Endothelial cell of umbilical vein (primary cell): ENCODE data around the gene ELMO1. TPM values are rescaled to one million over a fixed set of nuclear protein-coding genes. Genes with fewer than 3 reads are reported as not detected.

ENCODE experiments used
- BruUV-seq: library from RNA; stranded (reverse); fragments of 400-500 nt; replicated peaks from 2 replicates; lab custom pipeline; 2021; lab: Mats Ljungman, UMichigan
- CTCF ChIA-PET: fragments of 300-600, 350-600 bp; sonication (Branson Sonifier 250); formaldehyde crosslinking; loops from one replicate; lab custom pipeline; 2021; ENCODE audit warnings: antibody characterized with exemption, inconsistent platforms; lab: Charles Lee
- POLR2A ChIA-PET: fragments of 300-600, 350-600 bp; sonication (Branson Sonifier 250); formaldehyde crosslinking; loops from one replicate; lab custom pipeline; 2021; ENCODE audit warnings: antibody characterized with exemption, inconsistent platforms; lab: Charles Lee
- DNase-seq: peaks from one replicate; pipeline ENCODE4 v3.0.0-alpha.2; 2011; ENCODE audit warnings: low read depth, low spot score
- FAIRE-seq: peaks from 2 replicates; lab custom pipeline; 2011; peaks lifted over from hg19 to GRCh38; lab: Jason Lieb, UNC
- H2AFZ ChIP-seq: 2 replicates; pipeline ENCODE4 v1.6.0; 2012; ENCODE audit warnings: low read depth, low read length, control low read depth, inconsistent platforms
- H3K27ac ChIP-seq: 2 replicates; pipeline ENCODE4 v1.5.1; 2011; ENCODE audit warnings: low read depth, mild to moderate bottlenecking, control low read depth, low read length, moderate library complexity; ENCODE audit not compliant: insufficient read depth
- H3K27me3 ChIP-seq, 2 experiments: 2 replicates each; pipeline versions ENCODE4 v1.6.0 to v1.6.1; 2011; ENCODE audit warnings: low read length in 2 of 2, mixed read lengths in 1 of 2; ENCODE audit not compliant: control insufficient read depth in 2 of 2, insufficient read depth in 2 of 2
- H3K36me3 ChIP-seq, 2 experiments: 2 replicates in 1 of 2; 3 replicates in 1 of 2; pipeline ENCODE4 v1.5.1; 2011; ENCODE audit warnings: low read length in 2 of 2, mild to moderate bottlenecking in 1 of 2, moderate library complexity in 1 of 2; ENCODE audit not compliant: control insufficient read depth in 2 of 2, insufficient read depth in 2 of 2; ENCODE audit errors: extremely low read depth in 1 of 2
- H3K4me1 ChIP-seq: 3 replicates; pipeline ENCODE4 v1.5.1; 2011; ENCODE audit warnings: mild to moderate bottlenecking, low read length; ENCODE audit not compliant: control insufficient read depth, insufficient read depth; ENCODE audit errors: extremely low read depth
- H3K4me2 ChIP-seq: 2 replicates; pipeline ENCODE4 v1.6.1; 2011; ENCODE audit warnings: low read length, control low read depth, mixed read lengths; ENCODE audit not compliant: insufficient read depth
- H3K4me3 ChIP-seq, 3 experiments: fragments of 200-600 bp in 1 of 3; sonication (generic), shearing (Covaris generic) in 1 of 3; replicated peaks in 1 of 3; 2 replicates each; pipeline ENCODE4 v1.5.1; 2011 to 2016; ENCODE audit warnings: control low read depth in 3 of 3, low read length in 3 of 3, mild to moderate bottlenecking in 2 of 3, inconsistent platforms in 1 of 3, low read depth in 1 of 3, moderate library complexity in 1 of 3; ENCODE audit not compliant: insufficient read depth in 1 of 3
- H3K79me2 ChIP-seq: 2 replicates; pipeline ENCODE4 v1.6.0; 2012; ENCODE audit warnings: low read length, inconsistent platforms; ENCODE audit not compliant: control insufficient read depth, insufficient read depth
- H3K9ac ChIP-seq: replicated peaks from 2 replicates; pipeline ENCODE3; 2011; ENCODE audit warnings: low read length, control low read depth; ENCODE audit not compliant: insufficient read depth; ENCODE audit errors: extremely low read depth
- H3K9me1 ChIP-seq: replicated peaks from 3 replicates; pipeline ENCODE4 v1.6.0; 2011; ENCODE audit warnings: mild to moderate bottlenecking, low read length; ENCODE audit not compliant: control insufficient read depth, insufficient read depth; ENCODE audit errors: extremely low read depth
- H3K9me3 ChIP-seq: replicated peaks from 2 replicates; pipeline ENCODE4 v1.5.1; 2012; ENCODE audit warnings: low read length, inconsistent platforms; ENCODE audit not compliant: control insufficient read depth, insufficient read depth
- H4K20me1 ChIP-seq: replicated peaks from 2 replicates; pipeline ENCODE3; 2011; ENCODE audit warnings: mild to moderate bottlenecking, low read length; ENCODE audit not compliant: control insufficient read depth, insufficient read depth; ENCODE audit errors: extremely low read depth
- CTCF ChIP-seq, 2 donors: IDR thresholded peaks; 1 replicate in 1 of 2; 2 replicates in 1 of 2; pipeline ENCODE4 v1.5.1; 2011; ENCODE audit warnings: low read length in 2 of 2, mild to moderate bottlenecking in 2 of 2, moderate library complexity in 2 of 2, control low read depth in 1 of 2, inconsistent platforms in 1 of 2, low read depth in 1 of 2; ENCODE audit not compliant: insufficient read depth in 1 of 2; ENCODE audit errors: extremely low read depth in 1 of 2
- EZH2 ChIP-seq: IDR thresholded peaks from 2 replicates; pipeline ENCODE4 v1.6.1; 2012; ENCODE audit warnings: borderline replicate concordance, low read depth, mild to moderate bottlenecking, moderate library complexity, low read length, inconsistent platforms; ENCODE audit not compliant: severe bottlenecking
- FOS ChIP-seq: IDR thresholded peaks from 2 replicates; pipeline ENCODE4 v1.6.1; 2011; ENCODE audit warnings: mild to moderate bottlenecking, low read length, moderate library complexity, borderline replicate concordance; ENCODE audit not compliant: insufficient read depth
- JUN ChIP-seq: IDR thresholded peaks from 2 replicates; pipeline ENCODE4 v1.6.1; 2011; ENCODE audit warnings: borderline replicate concordance, low read depth; ENCODE audit not compliant: insufficient read length, insufficient read depth
- MYC ChIP-seq: IDR thresholded peaks from one replicate; pipeline ENCODE4 v1.6.1; 2011; ENCODE audit warnings: mild to moderate bottlenecking, low read depth, low read length
- POLR2A ChIP-seq: IDR thresholded peaks from 2 replicates; pipeline ENCODE4 v1.6.1; 2012; ENCODE audit warnings: low read depth, mild to moderate bottlenecking, control low read depth, low read length
- dilution Hi-C: fragments of 300-500 bp; cut with MboI; formaldehyde crosslinking; loops from one replicate; pipeline ENCODE4 v1.15.0; 2019; ENCODE audit warnings: low sequenced_read_pairs; ENCODE audit not compliant: extremely low pct_ligation_motif_present
- intact Hi-C: fragments of 100-400 bp; cut with micrococcal nuclease; formaldehyde crosslinking; loops from one replicate; pipeline ENCODE4 v1.10.0; 2022
- polyA plus RNA-seq, 4 experiments: library from polyadenylated mRNA; depleted of rRNA in 3 of 4; stranded (reverse) in 3 of 4; unstranded in 1 of 4; fragments of >200 nt; gene quantifications; 2 replicates each; pipeline versions ENCODE4 v1.2.1 to v1.2.3, GENCODE V29; 2011 to 2012; ENCODE audit warnings: missing spikeins in 1 of 4
- total RNA-seq: library from RNA; stranded (reverse); gene quantifications from 2 replicates; pipeline ENCODE4 v1.2.3, GENCODE V29; 2021

Gene ELMO1
- total and polyA plus RNA-seq, 2 donors (not counting 3 experiments of a cell fraction or from before 2014, with no cell fraction given): 17.0 to 30.6 TPM

DNA sequence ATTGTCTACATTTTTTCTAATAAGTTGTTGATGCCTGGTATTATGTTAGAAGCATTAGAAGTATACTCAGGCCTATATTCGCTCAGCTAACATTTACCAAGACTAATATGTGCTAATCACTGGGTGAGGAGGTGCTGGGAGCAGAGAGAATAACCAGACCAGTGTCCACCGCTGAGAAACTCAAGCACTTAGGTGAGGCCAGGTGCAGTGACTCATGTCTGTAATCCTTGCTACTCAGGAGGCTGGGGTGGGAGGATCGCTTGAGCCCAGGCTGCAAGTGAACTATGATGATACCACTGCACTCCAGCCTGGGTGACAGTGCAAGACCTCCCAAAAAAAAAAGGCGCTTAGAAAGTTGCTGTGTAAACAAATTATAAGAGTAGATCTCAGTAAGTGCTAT is 542.2 kb downstream of the ELMO1 start:
- intact Hi-C loops: no loop called here
- dilution Hi-C loops: no loop called here
- Histone ChIP-seq H3K27me3 (no peaks in the 10 kb centered on the region), H3K4me3 (no peak overlapping the region), H3K27ac (no peak overlapping the region), H3K9ac (no peak overlapping the region), H3K36me3 (no peaks in the 10 kb centered on the region), H3K4me2 (no peak overlapping the region), H3K9me1 (no peaks in the 10 kb centered on the region), H3K4me1 (no peaks in the 10 kb centered on the region), H2AFZ (no peak overlapping the region), H3K79me2 (no peaks in the 10 kb centered on the region), H4K20me1 (no peaks in the 10 kb centered on the region), H3K9me3 (no peaks in the 10 kb centered on the region)
- TF ChIP-seq POLR2A: no peak
- no peak for TF ChIP-seq MYC
- TF ChIP-seq CTCF (IDR thresholded peaks at IDR 0.05; ENCODE audit: extremely low read depth in 1 of 2, insufficient read depth in 1 of 2, low read depth in 1 of 2, low read length in 2 of 2): no peak
- DNase-seq (no peak), FAIRE-seq (no peak)
- ChIA-PET POLR2A (no interaction called here), CTCF (no interaction called here)
- no TSS peak for BruUV-seq

DNA sequence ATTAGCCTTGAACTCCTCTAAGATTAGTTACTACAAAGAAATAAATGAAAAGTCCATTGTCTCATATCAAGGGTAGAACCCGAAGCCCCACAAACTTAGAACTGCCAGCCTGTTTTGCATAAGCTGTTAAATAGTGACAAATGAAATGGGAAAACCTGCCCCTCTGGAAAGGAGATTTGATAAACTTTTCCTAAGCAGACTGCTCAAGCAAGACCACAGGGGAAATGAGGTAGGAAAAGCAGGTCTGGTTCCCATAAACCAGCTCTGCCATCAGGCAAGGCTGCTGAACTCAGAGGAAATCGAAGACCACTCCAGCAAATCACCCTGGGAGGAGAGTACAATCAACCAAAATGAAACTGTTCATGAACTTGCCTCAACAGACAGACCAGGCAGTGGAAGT is 542.8 kb downstream of the ELMO1 start:
- Histone ChIP-seq H3K27me3 (no peaks in the 10 kb centered on the region), H4K20me1 (no peaks in the 10 kb centered on the region), H3K4me3 (no peak overlapping the region), H3K9ac (no peak overlapping the region), H3K4me1 (no peaks in the 10 kb centered on the region), H3K36me3 (no peaks in the 10 kb centered on the region), H3K4me2 (no peak overlapping the region), H3K9me3 (no peaks in the 10 kb centered on the region), H3K79me2 (no peaks in the 10 kb centered on the region), H3K27ac (no peak overlapping the region), H3K9me1 (no peaks in the 10 kb centered on the region), H2AFZ (no peak overlapping the region)
- CTCF ChIA-PET: no interaction called here
- TF ChIP-seq POLR2A: no peak
- TF ChIP-seq FOS: no peak
- TF ChIP-seq EZH2: no peak
- TF ChIP-seq CTCF (IDR thresholded peaks at IDR 0.05; ENCODE audit: extremely low read depth in 1 of 2, insufficient read depth in 1 of 2, low read depth in 1 of 2, low read length in 2 of 2): no peak
- no peak for TF ChIP-seq JUN
- POLR2A ChIA-PET: no interaction called here
- FAIRE-seq (no peak), DNase-seq (no peak)
- dilution Hi-C loops (no loop called here), intact Hi-C loops (no loop called here)
- no TSS peak for BruUV-seq
